Fibroblast of lung (primary cell): ENCODE measurements around the gene NOX3. TPM values are rescaled to one million over a fixed set of nuclear protein-coding genes. Genes with fewer than 3 reads are reported as not detected.

Experiments used
- DNase-seq, 2 donors: peaks; one replicate each; pipeline versions ENCODE4 v3.0.0 to v3.0.0-alpha.2; 2010; ENCODE audit warnings: low read depth in 2 of 2
- H2AFZ ChIP-seq: 2 replicates; pipeline ENCODE4 v1.5.1; 2012; ENCODE audit warnings: low read length, control low read depth, inconsistent platforms
- H3K27ac ChIP-seq: 2 replicates; pipeline ENCODE4 v1.5.1; 2011; ENCODE audit warnings: low read length, control low read depth; ENCODE audit not compliant: insufficient read depth
- H3K27me3 ChIP-seq: 2 replicates; pipeline ENCODE4 v1.5.1; 2011; ENCODE audit warnings: mild to moderate bottlenecking, low read length; ENCODE audit not compliant: control insufficient read depth, insufficient read depth
- H3K36me3 ChIP-seq: 2 replicates; pipeline ENCODE4 v1.5.1; 2011; ENCODE audit warnings: low read length; ENCODE audit not compliant: control insufficient read depth, insufficient read depth
- H3K4me1 ChIP-seq: 2 replicates; pipeline ENCODE4 v1.5.1; 2011; ENCODE audit warnings: low read length; ENCODE audit not compliant: control insufficient read depth, insufficient read depth; ENCODE audit errors: extremely low read depth
- H3K4me2 ChIP-seq: 2 replicates; pipeline ENCODE4 v1.5.1; 2011; ENCODE audit warnings: low read length, control low read depth; ENCODE audit not compliant: insufficient read depth; ENCODE audit errors: extremely low read depth
- H3K4me3 ChIP-seq, 4 experiments: fragments of 200-600 bp in 1 of 4; sonication (generic) in 1 of 4; replicated peaks in 1 of 4; 2 replicates each; pipeline ENCODE4 v1.5.1; 2011 to 2016; ENCODE audit warnings: low read length in 4 of 4, low read depth in 3 of 4, mild to moderate bottlenecking in 3 of 4, control low read depth in 2 of 4, inconsistent platforms in 1 of 4, mixed read lengths in 1 of 4; ENCODE audit not compliant: insufficient read depth in 1 of 4; ENCODE audit errors: control extremely low read depth in 1 of 4
- H3K79me2 ChIP-seq: 2 replicates; pipeline ENCODE4 v1.5.1; 2012; ENCODE audit warnings: mild to moderate bottlenecking, low read length, inconsistent platforms; ENCODE audit not compliant: control insufficient read depth, insufficient read depth
- H3K9ac ChIP-seq: 2 replicates; pipeline ENCODE4 v1.5.1; 2011; ENCODE audit warnings: mild to moderate bottlenecking, low read length, control low read depth; ENCODE audit not compliant: insufficient read depth
- H3K9me3 ChIP-seq: 2 replicates; pipeline ENCODE4 v1.5.1; 2012; ENCODE audit warnings: low read depth, low read length; ENCODE audit not compliant: control insufficient read depth, insufficient read depth
- H4K20me1 ChIP-seq: 2 replicates; pipeline ENCODE4 v1.5.1; 2011; ENCODE audit warnings: low read length; ENCODE audit not compliant: control insufficient read depth, insufficient read depth; ENCODE audit errors: extremely low read depth
- EZH2 ChIP-seq: IDR thresholded peaks from 2 replicates; pipeline ENCODE4 v1.5.1; 2012; ENCODE audit warnings: low read length, control low read depth, mild to moderate bottlenecking; ENCODE audit errors: missing control alignments
- polyA plus RNA-seq, 2 donors: library from polyadenylated mRNA; depleted of rRNA in 1 of 2; stranded (reverse) in 1 of 2; unstranded in 1 of 2; fragments of >200 nt; gene quantifications; 2 replicates each; pipeline ENCODE4 v1.2.1, GENCODE V29; 2011 to 2012; ENCODE audit warnings: missing spikeins in 1 of 2
- total RNA-seq: library from RNA; depleted of rRNA; stranded (reverse); fragments of >200 nt; gene quantifications from 2 replicates; pipeline ENCODE4 v1.2.1, GENCODE V29; 2014
- TF ChIP-seq, protein P1 (sequence below), 2 donors: IDR thresholded peaks in 1 of 2; conservative IDR thresholded peaks in 1 of 2; 1 replicate in 1 of 2; 2 replicates in 1 of 2; pipeline ENCODE4 v1.5.1; 2011 to 2012; ENCODE audit warnings: low read length in 2 of 2, control low read depth in 1 of 2, inconsistent platforms in 1 of 2, low read depth in 1 of 2, mild to moderate bottlenecking in 1 of 2

Gene NOX3
- total and polyA plus RNA-seq, 2 donors (not counting 1 experiment from before 2014, with no cell fraction given), result not detected

DNA sequence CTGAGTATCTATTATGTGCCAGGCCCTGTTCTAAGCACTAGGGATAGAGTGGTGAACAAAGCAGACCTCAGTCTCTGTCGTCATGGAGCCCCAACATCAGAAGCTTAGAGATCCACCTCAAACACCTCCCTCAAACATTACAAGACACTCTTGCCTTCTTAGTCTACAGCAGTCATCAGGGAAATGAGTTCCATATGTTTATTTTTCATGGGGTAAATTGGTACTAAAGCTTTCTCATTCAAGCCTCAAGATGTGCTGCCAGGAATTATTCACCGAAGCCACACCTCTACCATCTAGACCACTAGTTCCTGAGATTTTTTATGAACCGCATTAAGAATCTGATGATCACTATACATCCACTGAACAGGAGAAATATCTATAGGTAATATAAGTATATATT lies 82.4 kb downstream of the NOX3 start:
- TF ChIP-seq, protein P1, sequence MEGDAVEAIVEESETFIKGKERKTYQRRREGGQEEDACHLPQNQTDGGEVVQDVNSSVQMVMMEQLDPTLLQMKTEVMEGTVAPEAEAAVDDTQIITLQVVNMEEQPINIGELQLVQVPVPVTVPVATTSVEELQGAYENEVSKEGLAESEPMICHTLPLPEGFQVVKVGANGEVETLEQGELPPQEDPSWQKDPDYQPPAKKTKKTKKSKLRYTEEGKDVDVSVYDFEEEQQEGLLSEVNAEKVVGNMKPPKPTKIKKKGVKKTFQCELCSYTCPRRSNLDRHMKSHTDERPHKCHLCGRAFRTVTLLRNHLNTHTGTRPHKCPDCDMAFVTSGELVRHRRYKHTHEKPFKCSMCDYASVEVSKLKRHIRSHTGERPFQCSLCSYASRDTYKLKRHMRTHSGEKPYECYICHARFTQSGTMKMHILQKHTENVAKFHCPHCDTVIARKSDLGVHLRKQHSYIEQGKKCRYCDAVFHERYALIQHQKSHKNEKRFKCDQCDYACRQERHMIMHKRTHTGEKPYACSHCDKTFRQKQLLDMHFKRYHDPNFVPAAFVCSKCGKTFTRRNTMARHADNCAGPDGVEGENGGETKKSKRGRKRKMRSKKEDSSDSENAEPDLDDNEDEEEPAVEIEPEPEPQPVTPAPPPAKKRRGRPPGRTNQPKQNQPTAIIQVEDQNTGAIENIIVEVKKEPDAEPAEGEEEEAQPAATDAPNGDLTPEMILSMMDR (conservative IDR thresholded peaks at IDR 0.05 in 1 of 2, IDR thresholded peaks at IDR 0.05 in 1 of 2; ENCODE audit: low read depth in 1 of 2, low read length in 2 of 2), result no peak
- no peak for TF ChIP-seq EZH2
- Histone ChIP-seq H3K79me2 (no peaks in the 10 kb centered on the region), H4K20me1 (no peaks in the 10 kb centered on the region), H2AFZ (no peak overlapping the region), H3K36me3 (no peaks in the 10 kb centered on the region), H3K4me3 (no peak overlapping the region), H3K9me3 (no peaks in the 10 kb centered on the region), H3K9ac (no peak overlapping the region), H3K27me3 (no peaks in the 10 kb centered on the region), H3K4me2 (no peak overlapping the region), H3K27ac (no peak overlapping the region), H3K4me1 (peaks cover 4% of the 10 kb centered on the region)
- DNase-seq, result peak in 1 of 2 donors; percentile 26

- Histone ChIP-seq H4K20me1 (no peaks in the 10 kb centered on the region), H3K4me1 (no peaks in the 10 kb centered on the region), H3K79me2 (no peaks in the 10 kb centered on the region), H3K9ac (no peak overlapping the region), H3K36me3 (no peaks in the 10 kb centered on the region), H3K9me3 (no peaks in the 10 kb centered on the region), H3K27ac (no peak overlapping the region), H2AFZ (no peak overlapping the region), H3K4me3 (no peak overlapping the region), H3K27me3 (no peaks in the 10 kb centered on the region), H3K4me2 (no peak overlapping the region)
- no peak for DNase-seq
- TF ChIP-seq, protein P1 (conservative IDR thresholded peaks at IDR 0.05 in 1 of 2, IDR thresholded peaks at IDR 0.05 in 1 of 2; ENCODE audit: low read depth in 1 of 2, low read length in 2 of 2), result no peak
Observed at GRCh38 chr6:155372256-155372655, 83.4 kb downstream of the NOX3 start.

GRCh38 chr6:155371230-155371629 lies 84.4 kb downstream of the NOX3 start:
- Histone ChIP-seq H3K9me3 (no peaks in the 10 kb centered on the region), H3K27ac (no peak overlapping the region), H3K9ac (no peak overlapping the region), H3K4me3 (no peak overlapping the region), H3K4me2 (no peak overlapping the region), H3K4me1 (no peaks in the 10 kb centered on the region), H3K36me3 (no peaks in the 10 kb centered on the region), H3K79me2 (no peaks in the 10 kb centered on the region), H2AFZ (no peak overlapping the region), H4K20me1 (no peaks in the 10 kb centered on the region), H3K27me3 (no peaks in the 10 kb centered on the region)
- DNase-seq, result no peak
- TF ChIP-seq, protein P1 (conservative IDR thresholded peaks at IDR 0.05 in 1 of 2, IDR thresholded peaks at IDR 0.05 in 1 of 2; ENCODE audit: low read depth in 1 of 2, low read length in 2 of 2), result no peak
- no peak for TF ChIP-seq EZH2
